HG03520 (cell line): ENCODE data around the gene G3BP1.
"Not testable (repeated sequence)": the region's sequence is repeated elsewhere in the genome, so short reads cannot be mapped to it uniquely, and the experiment has no call there.

Experiments
- ATAC-seq: cut with Tn5 transposase; IDR thresholded peaks from one replicate; pipeline ENCODE4 v1.9.1; 2021; ENCODE audit warnings: mild to moderate bottlenecking, moderate library complexity; ENCODE audit not compliant: unreplicated experiment

The G3BP1 gene

DNA sequence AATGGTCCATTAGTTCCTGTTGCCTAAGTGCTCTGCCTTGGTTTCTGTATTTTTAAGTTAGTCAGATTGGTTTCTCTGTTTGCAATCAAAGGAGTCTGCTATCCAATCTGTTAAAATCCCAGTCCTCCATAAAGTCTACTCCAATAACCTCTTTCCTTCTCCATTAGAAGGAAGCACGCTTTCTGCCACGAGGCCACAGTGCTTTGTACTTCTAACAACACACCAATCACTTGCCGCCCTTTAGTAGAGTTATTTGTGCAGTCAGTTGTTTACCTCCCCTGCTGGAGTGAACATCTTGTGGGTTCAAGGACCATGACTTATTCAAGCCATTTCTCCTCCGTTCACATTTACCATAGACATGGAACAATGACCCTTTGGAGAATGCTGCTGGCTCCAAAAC lies 83.9 kb downstream of the G3BP1 start:
- ATAC-seq = no peak

DNA sequence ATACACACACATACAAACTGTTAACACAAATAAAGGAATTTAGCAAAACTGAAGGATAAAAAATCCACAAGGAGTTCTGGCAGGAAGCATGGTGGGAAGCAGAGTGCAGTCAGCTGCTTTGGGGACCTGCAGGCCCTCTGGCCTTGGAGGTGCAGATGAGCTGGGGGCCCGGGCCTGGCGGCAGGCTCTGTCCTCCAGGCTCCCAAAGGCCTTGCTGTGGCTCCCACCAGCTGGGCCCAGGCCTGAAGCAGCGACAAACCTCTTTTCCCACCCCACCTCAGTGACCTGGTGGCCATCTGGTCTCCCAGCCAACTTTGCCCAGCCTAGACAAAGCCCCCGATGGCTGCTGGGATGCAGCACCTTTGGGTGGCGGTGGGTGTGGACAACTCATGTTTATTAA lies 85.1 kb downstream of the G3BP1 start:
- no peak for ATAC-seq

DNA sequence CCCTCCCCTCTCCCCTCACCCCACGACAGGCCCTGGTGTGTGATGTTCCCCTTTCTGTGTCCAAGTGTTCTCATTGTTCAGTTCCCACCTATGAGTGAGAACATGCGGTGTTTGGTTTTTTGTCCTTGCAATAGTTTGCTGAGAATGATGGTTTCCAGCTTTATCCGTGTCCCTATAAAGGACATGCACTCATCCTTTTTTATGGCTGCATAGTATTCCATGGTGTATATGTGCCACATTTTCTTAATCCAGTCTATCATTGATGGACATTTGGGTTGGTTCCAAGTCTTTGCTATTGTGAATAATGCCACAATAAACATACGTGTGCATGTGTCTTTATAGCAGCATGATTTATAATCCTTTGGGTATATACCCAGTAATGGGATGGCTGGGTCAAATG lies 89.1 kb downstream of the G3BP1 start:
- not testable (repeated sequence) for ATAC-seq
